Activated CD8-positive, alpha-beta memory T cell treated with anti-CD3 and anti-CD28 coated beads, Interleukin-2, amount 10 ng/mL, durations not matched to agents 7 days and 5 days (primary cell): ENCODE results near the gene LIPI. TPM values are rescaled to one million over a fixed set of nuclear protein-coding genes. Genes with fewer than 3 reads are reported as not detected.
A peak's percentile ranks its signal among the peaks of the same experiment; 100 is the strongest.

Experiments used
- ATAC-seq: fragments of 150-1000 bp; cut with Tn5 transposase; one replicate; pipeline ENCODE4 v1.10.0; 2021; ENCODE audit warnings: moderate library complexity
- CTCF ChIA-PET: fragments of 350-600 bp; sonication (Branson Sonifier 250); formaldehyde crosslinking; loops from one replicate; lab custom pipeline; 2021; ENCODE audit warnings: antibody characterized with exemption; lab: Charles Lee
- DNase-seq: peaks from one replicate; pipeline ENCODE4 v3.0.0-alpha.2; 2020
- H3K27ac Mint-ChIP-seq: one replicate; pipeline ENCODE4 v1.8.0; 2021; ENCODE audit warnings: mild to moderate bottlenecking, mixed read lengths
- H3K27me3 Mint-ChIP-seq: one replicate; pipeline ENCODE4 v1.8.0; 2021; ENCODE audit warnings: mixed read lengths
- H3K36me3 Mint-ChIP-seq: one replicate; pipeline ENCODE4 v1.8.0; 2021; ENCODE audit warnings: mild to moderate bottlenecking, mixed read lengths
- H3K4me1 Mint-ChIP-seq: one replicate; pipeline ENCODE4 v1.8.0; 2021; ENCODE audit warnings: mixed read lengths
- H3K4me3 Mint-ChIP-seq: one replicate; pipeline ENCODE4 v1.8.0; 2021; ENCODE audit warnings: mild to moderate bottlenecking, moderate library complexity, mixed read lengths
- H3K9me3 Mint-ChIP-seq: one replicate; pipeline ENCODE4 v1.8.0; 2022; ENCODE audit warnings: low read depth, mixed read lengths
- total RNA-seq, 2 experiments: library from RNA; stranded (reverse); gene quantifications; one replicate each; pipeline ENCODE4 v1.2.3, GENCODE V29; 2021

LIPI gene
- not detected for total RNA-seq

GRCh38 chr21:14210738-14211137, at the start of gene LIPI:
LIPI (minus strand) TSS chr21:14210955; CDS start chr21:14210845, 110 bp downstream.
- CTCF ChIA-PET: no interaction called here
- ATAC-seq: no peak
- peaks cover 34% of the 10 kb centered on the region for H3K27me3 Mint-ChIP-seq

GRCh38 chr21:14260174-14260764, 49.5 kb upstream of the LIPI start:
- Mint-ChIP-seq H3K9me3 (no peaks in the 10 kb centered on the region), H3K4me1 (no peaks in the 10 kb centered on the region), H3K4me3 (no peak overlapping the region), H3K27me3 (peaks cover 15% of the 10 kb centered on the region), H3K36me3 (no peaks in the 10 kb centered on the region), H3K27ac (no peak overlapping the region)
- DNase-seq (no peak), ATAC-seq (no peak)
- CTCF ChIA-PET: interaction anchor here (0.6 to 2.4 kb wide), 5 partner anchors 10 to 100 kb away, joined by 3 to 9 read pairs (median 3); no protein-coding TSS in a partner anchor

More at GRCh38 chr21:14210738-14211137, at the start of gene LIPI:
- H3K4me1 Mint-ChIP-seq: no peaks in the 10 kb centered on the region
- no peak within 1 kb of the TSS for H3K27ac Mint-ChIP-seq
- H3K4me3 Mint-ChIP-seq: no peak within 1 kb of the TSS
- no peak for DNase-seq
- no peaks in the 10 kb centered on the region for H3K9me3 Mint-ChIP-seq
- H3K36me3 Mint-ChIP-seq: no peaks in the 10 kb centered on the region

GRCh38 chr21:14259747-14260146, 49.0 kb upstream of the LIPI start:
- CTCF ChIA-PET: interaction anchor here (0.6 to 2.4 kb wide), 5 partner anchors 9 to 100 kb away, joined by 3 to 9 read pairs (median 3); no protein-coding TSS in a partner anchor
- DNase-seq: no peak
- H3K9me3 Mint-ChIP-seq: no peaks in the 10 kb centered on the region
- ATAC-seq: peak; percentile 45
- H3K27me3 Mint-ChIP-seq: peaks cover 13% of the 10 kb centered on the region
- no peaks in the 10 kb centered on the region for H3K36me3 Mint-ChIP-seq
- H3K27ac Mint-ChIP-seq: no peak overlapping the region
- H3K4me3 Mint-ChIP-seq: no peak overlapping the region
- no peaks in the 10 kb centered on the region for H3K4me1 Mint-ChIP-seq

DNA sequence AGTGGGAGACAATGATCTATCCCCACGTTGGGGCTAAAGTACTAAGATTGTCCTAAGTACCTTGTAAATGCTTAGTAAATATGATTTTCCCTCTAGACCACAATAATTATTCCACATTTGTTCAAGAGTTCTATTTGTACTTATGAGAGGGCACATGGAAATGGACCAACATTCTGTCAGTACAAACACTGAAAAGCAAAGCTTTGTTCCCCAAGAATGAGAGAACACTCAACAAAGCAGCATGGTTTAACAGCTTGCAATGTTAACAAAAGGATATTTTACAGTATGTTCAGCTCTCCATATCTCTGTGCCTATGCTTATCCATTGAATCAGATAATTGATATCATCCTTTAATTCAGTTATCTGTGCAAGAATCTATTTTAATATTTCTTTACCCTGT, 40.6 kb upstream of the LIPI start:
- peaks cover 20% of the 10 kb centered on the region for H3K27me3 Mint-ChIP-seq
- H3K36me3 Mint-ChIP-seq: no peaks in the 10 kb centered on the region
- ATAC-seq: no peak
- peaks cover 3% of the 10 kb centered on the region for H3K4me1 Mint-ChIP-seq
- CTCF ChIA-PET: interaction anchor here (1.1 kb wide), 1 partner anchor 9 kb away, joined by 3 read pairs; no protein-coding TSS in a partner anchor
- no peaks in the 10 kb centered on the region for H3K9me3 Mint-ChIP-seq
- H3K4me3 Mint-ChIP-seq: no peak overlapping the region
- no peak overlapping the region for H3K27ac Mint-ChIP-seq
- no peak for DNase-seq

DNA sequence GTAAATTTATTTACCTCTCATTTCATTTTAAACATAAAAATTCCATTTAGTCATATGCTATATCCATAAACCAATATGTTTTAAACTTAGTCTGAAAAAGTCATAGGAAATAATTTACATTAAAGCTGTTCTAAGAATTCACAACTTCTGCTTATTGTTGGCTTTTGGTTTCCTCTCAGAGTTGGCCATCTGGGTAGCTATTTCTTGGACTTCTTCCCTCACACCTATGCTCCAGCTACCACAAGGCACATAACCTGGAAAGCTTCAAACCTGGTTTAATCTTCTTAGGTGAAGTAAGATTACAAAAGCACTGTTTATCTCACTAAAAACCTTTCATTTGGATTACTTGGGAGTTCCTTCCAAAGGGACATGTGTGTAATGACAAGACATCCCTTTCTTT, 35.0 kb upstream of the LIPI start:
- ATAC-seq: no peak
- Mint-ChIP-seq H3K27me3 (peaks cover 15% of the 10 kb centered on the region), H3K36me3 (no peaks in the 10 kb centered on the region), H3K4me1 (no peaks in the 10 kb centered on the region), H3K27ac (no peak overlapping the region), H3K9me3 (no peaks in the 10 kb centered on the region), H3K4me3 (no peak overlapping the region)
- CTCF ChIA-PET: interaction anchor here (1.4 kb wide), 1 partner anchor 14 kb away, joined by 9 read pairs; no protein-coding TSS in a partner anchor
- no peak for DNase-seq

DNA sequence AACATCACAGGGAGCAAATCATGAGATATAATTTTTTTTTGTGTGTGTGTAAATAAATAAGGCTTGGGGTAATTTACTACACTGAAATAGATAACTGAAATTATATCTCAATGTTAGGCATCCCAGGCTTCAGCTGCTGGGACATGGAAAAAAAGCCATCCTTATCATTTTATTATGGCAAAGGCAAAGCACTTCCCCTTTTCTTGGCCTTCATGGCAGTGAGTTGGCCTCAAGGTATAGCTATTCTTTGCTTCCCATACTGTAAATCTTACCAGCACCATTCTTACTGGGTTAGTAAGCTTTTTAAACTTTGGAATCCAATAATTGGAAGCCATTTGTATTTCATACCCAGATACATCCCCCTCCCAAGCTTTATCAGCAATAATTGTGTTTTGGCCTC, 34.2 kb upstream of the LIPI start:
- no peak overlapping the region for H3K4me3 Mint-ChIP-seq
- ATAC-seq (no peak), DNase-seq (no peak)
- CTCF ChIA-PET: interaction anchor here (1.4 kb wide), 1 partner anchor 15 kb away, joined by 9 read pairs; no protein-coding TSS in a partner anchor
- H3K4me1 Mint-ChIP-seq: no peaks in the 10 kb centered on the region
- no peak overlapping the region for H3K27ac Mint-ChIP-seq
- no peaks in the 10 kb centered on the region for H3K36me3 Mint-ChIP-seq
- no peaks in the 10 kb centered on the region for H3K9me3 Mint-ChIP-seq
- peaks cover 12% of the 10 kb centered on the region for H3K27me3 Mint-ChIP-seq

GRCh38 chr21:14243874-14244273, 33.1 kb upstream of the LIPI start:
- no peaks in the 10 kb centered on the region for H3K36me3 Mint-ChIP-seq
- peaks cover 8% of the 10 kb centered on the region for H3K27me3 Mint-ChIP-seq

GRCh38 chr21:14243461-14243860, 32.7 kb upstream of the LIPI start:
- Mint-ChIP-seq H3K4me1 (no peaks in the 10 kb centered on the region), H3K27me3 (peaks cover 5% of the 10 kb centered on the region), H3K4me3 (no peak overlapping the region), H3K36me3 (no peaks in the 10 kb centered on the region), H3K27ac (no peak overlapping the region), H3K9me3 (no peaks in the 10 kb centered on the region)
- CTCF ChIA-PET: no interaction called here
- DNase-seq (no peak), ATAC-seq (no peak)

More at GRCh38 chr21:14243874-14244273, 33.1 kb upstream of the LIPI start:
- Mint-ChIP-seq H3K9me3 (no peaks in the 10 kb centered on the region), H3K27ac (no peak overlapping the region), H3K4me3 (no peak overlapping the region), H3K4me1 (no peaks in the 10 kb centered on the region)
- no peak for DNase-seq
- CTCF ChIA-PET: no interaction called here
- ATAC-seq: no peak

- CTCF ChIA-PET: no interaction called here
- no peak overlapping the region for H3K4me3 Mint-ChIP-seq
- H3K36me3 Mint-ChIP-seq: no peaks in the 10 kb centered on the region
- peaks cover 6% of the 10 kb centered on the region for H3K27me3 Mint-ChIP-seq
- no peaks in the 10 kb centered on the region for H3K4me1 Mint-ChIP-seq
- no peak for ATAC-seq
- DNase-seq: no peak
- H3K27ac Mint-ChIP-seq: no peak overlapping the region
- H3K9me3 Mint-ChIP-seq: no peaks in the 10 kb centered on the region
Measured at GRCh38 chr21:14241297-14241696, 30.5 kb upstream of the LIPI start.

DNA sequence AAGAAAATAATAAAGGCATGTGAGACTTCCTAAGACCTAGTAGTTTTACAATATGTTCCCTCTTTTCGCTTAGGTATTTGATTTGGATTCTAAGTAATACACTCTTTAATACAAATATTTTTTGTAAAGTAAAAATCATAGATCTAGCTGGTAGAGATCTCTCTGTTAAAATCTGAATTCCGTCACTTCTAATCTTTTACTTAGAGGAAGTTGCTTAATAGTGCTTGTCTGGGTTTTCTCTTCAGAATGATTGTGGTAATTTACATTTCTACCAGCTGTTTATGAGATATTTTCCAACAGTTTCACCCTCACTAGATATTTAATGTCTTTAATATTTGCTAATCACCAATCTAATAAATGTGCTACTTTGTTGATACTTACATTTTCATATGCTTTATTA, 28.5 kb upstream of the LIPI start:
- no peaks in the 10 kb centered on the region for H3K9me3 Mint-ChIP-seq
- DNase-seq (no peak), ATAC-seq (no peak)
- H3K36me3 Mint-ChIP-seq: no peaks in the 10 kb centered on the region
- no peak overlapping the region for H3K27ac Mint-ChIP-seq
- H3K4me1 Mint-ChIP-seq: no peaks in the 10 kb centered on the region
- H3K4me3 Mint-ChIP-seq: no peak overlapping the region
- CTCF ChIA-PET: no interaction called here
- peaks cover 9% of the 10 kb centered on the region for H3K27me3 Mint-ChIP-seq

- no peak overlapping the region for H3K27ac Mint-ChIP-seq
- peaks cover 9% of the 10 kb centered on the region for H3K27me3 Mint-ChIP-seq
- H3K36me3 Mint-ChIP-seq: no peaks in the 10 kb centered on the region
- H3K4me3 Mint-ChIP-seq: no peak overlapping the region
- no peak for DNase-seq
- H3K4me1 Mint-ChIP-seq: no peaks in the 10 kb centered on the region
- CTCF ChIA-PET: no interaction called here
- ATAC-seq: no peak
- no peaks in the 10 kb centered on the region for H3K9me3 Mint-ChIP-seq
Measured at GRCh38 chr21:14236180-14236579, 25.4 kb upstream of the LIPI start.

DNA sequence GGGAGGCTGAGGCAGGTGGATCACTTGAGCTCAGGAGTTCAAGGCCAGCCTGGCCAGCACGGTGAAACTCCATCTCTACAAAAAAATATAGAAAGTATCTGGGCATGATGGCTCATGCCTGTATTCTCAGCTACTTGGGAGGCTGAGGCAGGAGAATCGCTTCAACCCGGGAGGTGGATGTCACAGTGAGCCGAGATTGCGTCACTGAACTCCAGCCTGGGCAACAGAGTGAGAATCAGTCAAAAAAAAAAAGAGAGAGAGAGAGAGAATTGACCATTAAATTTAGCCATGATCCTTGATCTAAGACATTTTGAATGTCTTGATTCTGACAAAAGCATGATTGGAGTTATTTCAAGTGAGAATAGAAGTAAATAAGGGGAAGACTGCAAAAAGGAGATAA, 24.3 kb upstream of the LIPI start:
- H3K27me3 Mint-ChIP-seq: peaks cover 9% of the 10 kb centered on the region
- no peaks in the 10 kb centered on the region for H3K4me1 Mint-ChIP-seq
- DNase-seq: no peak
- H3K9me3 Mint-ChIP-seq: peaks cover 3% of the 10 kb centered on the region
- no peak overlapping the region for H3K27ac Mint-ChIP-seq
- no peak for ATAC-seq
- H3K4me3 Mint-ChIP-seq: no peak overlapping the region
- CTCF ChIA-PET: no interaction called here
- no peaks in the 10 kb centered on the region for H3K36me3 Mint-ChIP-seq

DNA sequence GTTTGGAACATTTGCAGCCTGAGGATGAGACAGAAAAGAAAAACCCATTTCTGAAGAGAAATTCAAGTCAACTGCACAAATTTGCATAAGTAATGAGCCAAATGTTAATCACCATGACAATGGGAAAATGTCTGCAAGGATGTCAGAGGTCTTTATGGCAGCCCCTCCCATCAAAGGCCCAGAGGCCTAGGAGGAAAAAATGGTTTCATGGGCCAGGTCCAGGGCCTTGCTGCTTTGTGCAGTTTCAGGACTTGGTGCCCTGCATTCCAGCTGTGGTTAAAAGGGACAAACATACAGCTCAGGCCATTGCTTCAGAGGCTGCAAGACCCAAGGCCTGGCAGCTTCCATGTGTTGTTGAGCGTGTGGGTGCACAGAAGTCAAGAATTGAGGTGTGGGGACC, 18.6 kb upstream of the LIPI start:
- Mint-ChIP-seq H3K4me3 (no peak overlapping the region), H3K27ac (no peak overlapping the region), H3K36me3 (peaks cover 2% of the 10 kb centered on the region), H3K9me3 (peaks cover 11% of the 10 kb centered on the region), H3K4me1 (no peaks in the 10 kb centered on the region), H3K27me3 (no peaks in the 10 kb centered on the region)
- DNase-seq: no peak
- CTCF ChIA-PET: no interaction called here
- no peak for ATAC-seq

GRCh38 chr21:14223365-14223764, 12.6 kb upstream of the LIPI start:
- no peaks in the 10 kb centered on the region for H3K9me3 Mint-ChIP-seq
- CTCF ChIA-PET: no interaction called here
- no peaks in the 10 kb centered on the region for H3K27me3 Mint-ChIP-seq
- no peak for ATAC-seq
- H3K27ac Mint-ChIP-seq: no peak overlapping the region
- H3K36me3 Mint-ChIP-seq: peaks cover 2% of the 10 kb centered on the region
- no peaks in the 10 kb centered on the region for H3K4me1 Mint-ChIP-seq
- no peak overlapping the region for H3K4me3 Mint-ChIP-seq
- DNase-seq: no peak
